CD14-positive monocyte (primary cell): ENCODE measurements around the gene SLC6A6. TPM values are rescaled to one million over a fixed set of nuclear protein-coding genes. Genes with fewer than 3 reads are reported as not detected.
A peak's percentile ranks its signal among the peaks of the same experiment; 100 is the strongest.

Experiments used
- DNase-seq, 3 donors: peaks; one replicate each; pipeline ENCODE4 v3.0.0-alpha.2; 2011 to 2022
- H2AFZ ChIP-seq: 2 replicates; pipeline ENCODE4 v1.6.0; 2012; ENCODE audit warnings: mild to moderate bottlenecking, low read depth, low read length, inconsistent platforms; ENCODE audit not compliant: insufficient read depth, poor library complexity, severe bottlenecking
- H3K27ac ChIP-seq, 2 donors: 1 replicate in 1 of 2; 2 replicates in 1 of 2; pipeline ENCODE4 v1.5.1; 2012 to 2013; ENCODE audit warnings: low read length in 2 of 2, control low read depth in 1 of 2, inconsistent platforms in 1 of 2, low read depth in 1 of 2, mild to moderate bottlenecking in 1 of 2
- H3K27me3 ChIP-seq, 2 donors: one replicate each; pipeline versions ENCODE4 v1.6.0 to v1.6.1; 2011 to 2013; ENCODE audit warnings: low read length in 2 of 2; ENCODE audit not compliant: control insufficient read depth in 2 of 2, insufficient read depth in 2 of 2
- H3K36me3 ChIP-seq, 2 donors: replicated peaks in 1 of 2; 1 replicate in 1 of 2; 2 replicates in 1 of 2; pipeline versions ENCODE4 v1.5.1 to v1.6.1; 2012 to 2013; ENCODE audit warnings: low read length in 2 of 2, control low read depth in 1 of 2, inconsistent platforms in 1 of 2, mild to moderate bottlenecking in 1 of 2; ENCODE audit not compliant: insufficient read depth in 2 of 2, control insufficient read depth in 1 of 2
- H3K4me1 ChIP-seq, 2 donors: 1 replicate in 1 of 2; 2 replicates in 1 of 2; pipeline versions ENCODE4 v1.5.1 to v1.6.1; 2012 to 2013; ENCODE audit warnings: low read length in 2 of 2, control low read depth in 1 of 2, inconsistent platforms in 1 of 2, mild to moderate bottlenecking in 1 of 2, moderate library complexity in 1 of 2; ENCODE audit not compliant: insufficient read depth in 2 of 2, control insufficient read depth in 1 of 2
- H3K4me2 ChIP-seq: replicated peaks from 2 replicates; pipeline ENCODE3; 2012; ENCODE audit warnings: low read length, moderate library complexity, mild to moderate bottlenecking; ENCODE audit not compliant: poor library complexity, severe bottlenecking; ENCODE audit errors: extremely low read depth
- H3K4me3 ChIP-seq, 3 experiments: fragments of 200-600 bp in 1 of 3; sonication (generic) in 1 of 3; replicated peaks in 1 of 3; 1 replicate in 2 of 3; 2 replicates in 1 of 3; pipeline ENCODE4 v1.5.1; 2011 to 2013; ENCODE audit warnings: low read length in 3 of 3, mild to moderate bottlenecking in 3 of 3, control low read depth in 2 of 3, low read depth in 2 of 3, inconsistent platforms in 1 of 3, moderate library complexity in 1 of 3
- H3K79me2 ChIP-seq: 2 replicates; pipeline ENCODE4 v1.6.0; 2012; ENCODE audit warnings: mild to moderate bottlenecking, control low read depth, inconsistent platforms, low read length, moderate library complexity; ENCODE audit not compliant: insufficient read depth
- H3K9ac ChIP-seq: 2 replicates; pipeline ENCODE4 v1.6.0; 2017; ENCODE audit warnings: low read length, mild to moderate bottlenecking; ENCODE audit not compliant: insufficient read depth, poor library complexity, severe bottlenecking
- H3K9me3 ChIP-seq, 2 donors: replicated peaks in 1 of 2; 1 replicate in 1 of 2; 2 replicates in 1 of 2; pipeline versions ENCODE4 v1.5.1 to v1.6.1; 2012 to 2013; ENCODE audit warnings: low read length in 2 of 2, control low read depth in 1 of 2; ENCODE audit not compliant: control insufficient read depth in 1 of 2, insufficient read depth in 1 of 2
- H4K20me1 ChIP-seq: 2 replicates; pipeline ENCODE4 v1.6.0; 2012; ENCODE audit warnings: mild to moderate bottlenecking, low read length, control low read depth, moderate library complexity; ENCODE audit not compliant: insufficient read depth
- H3K27ac Mint-ChIP-seq, 7 donors: one replicate each; pipeline ENCODE4 v1.8.0; 2020; ENCODE audit warnings: mild to moderate bottlenecking in 7 of 7, mixed read lengths in 7 of 7, moderate library complexity in 6 of 7, inconsistent platforms in 2 of 7
- H3K27me3 Mint-ChIP-seq, 3 donors: one replicate each; pipeline ENCODE4 v1.8.0; 2021 to 2022; ENCODE audit warnings: low read depth in 3 of 3, mild to moderate bottlenecking in 3 of 3, mixed read lengths in 3 of 3, moderate library complexity in 3 of 3, inconsistent platforms in 1 of 3
- H3K36me3 Mint-ChIP-seq, 2 donors: one replicate each; pipeline ENCODE4 v1.8.0; 2020; ENCODE audit warnings: mixed read lengths in 2 of 2, inconsistent platforms in 1 of 2, mild to moderate bottlenecking in 1 of 2
- H3K4me1 Mint-ChIP-seq: one replicate; pipeline ENCODE4 v1.8.0; 2020; ENCODE audit warnings: mild to moderate bottlenecking, mixed read lengths
- H3K4me3 Mint-ChIP-seq, 2 donors: one replicate each; pipeline ENCODE4 v1.8.0; 2020; ENCODE audit warnings: mild to moderate bottlenecking in 2 of 2, mixed read lengths in 2 of 2, moderate library complexity in 1 of 2
- H3K9me3 Mint-ChIP-seq, 7 donors: one replicate each; pipeline ENCODE4 v1.8.0; 2020 to 2022; ENCODE audit warnings: mixed read lengths in 7 of 7, mild to moderate bottlenecking in 6 of 7, moderate library complexity in 6 of 7, inconsistent platforms in 2 of 7
- CTCF ChIP-seq: fragments of 200-600 bp; IDR thresholded peaks from one replicate; pipeline ENCODE4 v1.8.0; 2022; ENCODE audit warnings: antibody characterized with exemption, mild to moderate bottlenecking
- WGBS: methylation state at CpG from one replicate; pipeline ENCODE4 v1.1.5; 2013; ENCODE audit warnings: missing lambda C conversion rate; ENCODE audit not compliant: insufficient coverage; 5-methylcytosine and 5-hydroxymethylcytosine counted together
- intact Hi-C, 2 donors: fragments of 100-400 bp; cut with micrococcal nuclease; formaldehyde crosslinking; loops; one replicate each; pipeline versions ENCODE4 v1.15.0 to v1.15.1; 2023
- polyA plus RNA-seq, 3 donors: library from polyadenylated mRNA; depleted of rRNA in 1 of 3; unstranded in 2 of 3; stranded (reverse) in 1 of 3; fragments of 300-500 nt in 2 of 3; fragments of >200 nt in 1 of 3; fragmentation: Illumina TruSeq in 2 of 3; gene quantifications; 1 replicate in 2 of 3; 2 replicates in 1 of 3; pipeline ENCODE4 v1.2.3, GENCODE V29; 2012 to 2021

The SLC6A6 gene
- polyA plus RNA-seq, 3 donors: 18.4 to 136 (median 24.5) TPM

- Histone ChIP-seq H3K4me3 (peak overlapping the region in 1 of 3 experiments; percentile 58), H3K79me2 (peaks cover 79% of the 10 kb centered on the region), H2AFZ (peak overlapping the region; percentile 8), H3K4me2 (peak overlapping the region; percentile 66), H4K20me1 (peaks cover 26% of the 10 kb centered on the region), H3K9me3 (no peaks in the 10 kb centered on the region), H3K36me3 (peaks cover 10 to 13% of the 10 kb centered on the region in 2 donors), H3K4me1 (peaks cover 97 to 100% of the 10 kb centered on the region in 2 donors), H3K27me3 (no peaks in the 10 kb centered on the region), H3K27ac (peak overlapping the region; percentile 97 to 100), H3K9ac (peak overlapping the region; percentile 94)
- TF ChIP-seq CTCF: no peak
- peak overlapping the region; percentile 97 to 100 (median 100) for H3K27ac Mint-ChIP-seq
- H3K4me1 Mint-ChIP-seq: peaks cover 98% of the 10 kb centered on the region
- DNase-seq: peak in 1 of 3 donors; percentile 18
- intact Hi-C loops: no loop called here
- peak overlapping the region; percentile 69 to 71 for H3K4me3 Mint-ChIP-seq
- peaks cover 0 to 3% (median 0%) of the 10 kb centered on the region in 7 donors for H3K9me3 Mint-ChIP-seq
- WGBS: 25% methylated on average over 4 of the region's 12 CpGs
- peaks cover 54 to 68% of the 10 kb centered on the region in 2 donors for H3K36me3 Mint-ChIP-seq
- H3K27me3 Mint-ChIP-seq: peaks cover 0 to 2% (median 0%) of the 10 kb centered on the region in 3 donors
These were observed 28.5 kb downstream of the SLC6A6 start for GRCh38 chr3:14430706-14431451.

- Histone ChIP-seq H2AFZ (peak overlapping the region; percentile 8), H3K9me3 (no peaks in the 10 kb centered on the region), H3K27ac (peak overlapping the region; percentile 97 to 100), H3K36me3 (peaks cover 10 to 12% of the 10 kb centered on the region in 2 donors), H3K79me2 (peaks cover 81% of the 10 kb centered on the region), H3K27me3 (no peaks in the 10 kb centered on the region), H3K4me2 (peak overlapping the region; percentile 66), H3K4me3 (peak overlapping the region in 1 of 3 experiments; percentile 58), H4K20me1 (peaks cover 20% of the 10 kb centered on the region), H3K4me1 (peaks cover 97 to 100% of the 10 kb centered on the region in 2 donors), H3K9ac (peak overlapping the region; percentile 94)
- Mint-ChIP-seq H3K27me3 (peaks cover 0 to 2% (median 0%) of the 10 kb centered on the region in 3 donors), H3K9me3 (peaks cover 0 to 3% (median 0%) of the 10 kb centered on the region in 7 donors), H3K27ac (peak overlapping the region; percentile 97 to 100 (median 100)), H3K4me1 (peaks cover 97% of the 10 kb centered on the region), H3K4me3 (peak overlapping the region; percentile 69 to 71), H3K36me3 (peaks cover 48 to 65% of the 10 kb centered on the region in 2 donors)
- peak; percentile 30 for TF ChIP-seq CTCF
- DNase-seq: peak in 1 of 3 donors; percentile 89
- WGBS: 3% methylated on average over 8 of the region's 10 CpGs
- intact Hi-C loops: no loop called here
These were observed 29.1 kb downstream of the SLC6A6 start for GRCh38 chr3:14431452-14431916.
